HUES6 (cell line): ENCODE measurements around the gene ARHGEF33.

Experiments
- H3K27ac ChIP-seq: 2 replicates; pipeline ENCODE4 v1.7.0; 2013; ENCODE audit warnings: low read depth, mild to moderate bottlenecking, low read length, inconsistent platforms
- H3K27me3 ChIP-seq: 2 replicates; pipeline ENCODE4 v1.6.1; 2013; ENCODE audit warnings: low read length; ENCODE audit not compliant: control insufficient read depth, insufficient read depth
- H3K36me3 ChIP-seq: 2 replicates; pipeline ENCODE4 v1.6.1; 2013; ENCODE audit warnings: low read length; ENCODE audit not compliant: control insufficient read depth, insufficient read depth
- H3K4me1 ChIP-seq: 2 replicates; pipeline ENCODE4 v1.6.1; 2013; ENCODE audit warnings: low read length; ENCODE audit not compliant: control insufficient read depth, insufficient read depth
- H3K4me3 ChIP-seq: 2 replicates; pipeline ENCODE4 v1.5.1; 2013; ENCODE audit warnings: low read depth, low read length
- H3K9ac ChIP-seq: one replicate; pipeline ENCODE4 v1.6.1; 2013; ENCODE audit warnings: mild to moderate bottlenecking, low read length
- H3K9me3 ChIP-seq: 2 replicates; pipeline ENCODE4 v1.6.1; 2013; ENCODE audit warnings: low read depth, low read length; ENCODE audit not compliant: control insufficient read depth, insufficient read depth

Gene ARHGEF33

DNA sequence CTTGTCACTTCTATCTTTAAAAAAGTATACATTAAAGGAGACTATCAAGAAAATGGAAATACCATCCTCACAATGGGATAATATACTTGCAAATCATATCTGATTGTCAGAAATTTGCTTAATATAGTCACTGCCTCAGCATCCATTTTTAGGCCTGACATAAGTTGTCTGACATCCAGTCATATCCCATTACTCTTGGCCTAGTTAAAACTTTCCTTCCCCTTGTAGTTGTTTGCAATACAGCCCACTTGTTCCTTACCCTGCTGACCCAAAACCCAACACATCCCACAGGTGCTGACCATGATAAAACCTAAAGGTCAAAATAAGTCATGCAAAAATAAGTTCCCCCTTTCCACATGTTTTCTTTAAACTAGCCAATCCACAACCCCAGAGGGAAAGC, 3.6 kb upstream of the ARHGEF33 start:
- Histone ChIP-seq H3K9me3 (no peaks in the 10 kb centered on the region), H3K4me3 (no peak overlapping the region), H3K27ac (no peak overlapping the region), H3K27me3 (no peaks in the 10 kb centered on the region), H3K4me1 (no peaks in the 10 kb centered on the region), H3K36me3 (no peaks in the 10 kb centered on the region), H3K9ac (no peak overlapping the region)

DNA sequence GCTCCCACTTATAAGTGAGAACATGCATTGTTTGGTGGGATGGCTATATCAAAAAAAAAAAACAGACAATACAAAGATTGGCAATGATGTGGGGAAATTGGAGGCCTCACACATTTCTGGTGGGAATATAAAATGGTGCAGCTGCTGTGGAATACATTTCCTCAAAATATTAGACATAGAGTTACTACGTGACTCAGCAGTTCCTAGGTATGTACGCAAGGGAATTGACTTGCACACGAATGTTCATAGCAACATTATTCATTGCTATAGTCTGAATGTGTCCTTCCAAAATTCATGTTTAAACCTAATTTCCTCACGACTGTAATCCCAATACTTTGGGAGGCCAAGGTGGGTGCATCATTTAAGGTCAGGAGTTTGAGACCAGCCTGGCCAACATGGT, 2.3 kb upstream of the ARHGEF33 start:
- no peak overlapping the region for H3K27ac ChIP-seq

DNA sequence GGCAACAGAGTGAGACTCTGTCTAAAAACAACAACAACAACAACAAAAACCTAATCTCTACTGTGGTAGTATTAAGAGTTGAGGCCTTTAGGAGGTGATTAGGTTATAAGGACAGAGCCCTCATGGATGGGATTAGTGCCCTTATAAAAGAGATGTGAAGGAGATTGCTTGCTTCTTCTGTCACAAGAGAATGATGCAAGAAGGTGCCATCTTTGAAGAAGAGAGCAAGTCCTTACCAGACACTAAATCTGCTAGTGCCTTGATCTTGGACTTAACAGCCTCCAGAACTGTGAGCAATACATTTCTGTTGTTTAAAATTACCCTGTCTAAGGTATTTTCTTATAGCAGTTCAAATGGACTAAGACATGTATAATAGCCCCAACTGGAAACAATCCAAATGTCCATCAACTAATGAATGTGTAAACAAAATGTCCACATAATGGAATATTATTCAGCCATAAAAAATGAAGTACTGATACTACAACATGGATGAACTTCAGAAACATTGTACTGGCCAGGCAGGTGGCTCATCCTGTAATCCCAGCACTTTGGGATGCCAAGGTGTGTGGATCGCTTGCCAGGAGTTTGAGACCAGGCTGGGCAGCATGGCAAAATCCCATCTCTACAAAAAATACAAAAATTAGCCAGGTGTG, 1.6 kb upstream of the ARHGEF33 start:
- no peak overlapping the region for H3K27ac ChIP-seq
- H3K36me3 ChIP-seq, result no peaks in the 10 kb centered on the region
- no peaks in the 10 kb centered on the region for H3K27me3 ChIP-seq
- H3K9ac ChIP-seq, result no peak overlapping the region
- H3K4me3 ChIP-seq, result no peak overlapping the region
- H3K9me3 ChIP-seq, result no peaks in the 10 kb centered on the region
- no peaks in the 10 kb centered on the region for H3K4me1 ChIP-seq

More for the DNA sequence above, 2.3 kb upstream of the ARHGEF33 start:
- H3K4me1 ChIP-seq, result no peaks in the 10 kb centered on the region
- no peaks in the 10 kb centered on the region for H3K9me3 ChIP-seq
- no peaks in the 10 kb centered on the region for H3K36me3 ChIP-seq
- H3K27me3 ChIP-seq, result no peaks in the 10 kb centered on the region
- no peak overlapping the region for H3K9ac ChIP-seq
- no peak overlapping the region for H3K4me3 ChIP-seq

DNA sequence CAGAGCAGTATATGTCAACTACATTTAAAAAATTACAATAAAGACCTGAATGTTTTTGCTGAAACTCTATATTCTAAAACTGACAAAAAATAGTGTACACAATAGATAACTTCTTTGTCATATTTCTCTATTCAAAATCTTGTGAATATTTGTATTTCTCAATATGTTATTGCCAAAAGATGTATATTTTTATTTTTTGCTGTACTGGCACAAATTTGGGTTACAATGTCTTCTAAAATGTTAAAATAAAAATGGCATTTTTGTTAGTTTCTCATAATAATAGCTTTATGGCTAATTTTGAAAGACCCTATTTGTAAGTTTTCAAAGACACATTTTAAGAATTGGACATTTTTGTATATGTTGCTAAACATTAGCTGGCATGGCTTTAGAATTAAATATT, 630 bp upstream of the ARHGEF33 start:
- Histone ChIP-seq H3K4me3 (no peak overlapping the region), H3K9ac (no peak overlapping the region), H3K36me3 (no peaks in the 10 kb centered on the region), H3K27ac (no peak overlapping the region), H3K9me3 (no peaks in the 10 kb centered on the region), H3K4me1 (no peaks in the 10 kb centered on the region), H3K27me3 (no peaks in the 10 kb centered on the region)

GRCh38 chr2:38892819-38893218, 3.1 kb downstream of the ARHGEF33 start:
- no peak overlapping the region for H3K27ac ChIP-seq
- H3K36me3 ChIP-seq, result no peaks in the 10 kb centered on the region
- H3K9ac ChIP-seq, result no peak overlapping the region
- H3K9me3 ChIP-seq, result no peaks in the 10 kb centered on the region
- no peak overlapping the region for H3K4me3 ChIP-seq
- H3K27me3 ChIP-seq, result no peaks in the 10 kb centered on the region
- H3K4me1 ChIP-seq, result no peaks in the 10 kb centered on the region

DNA sequence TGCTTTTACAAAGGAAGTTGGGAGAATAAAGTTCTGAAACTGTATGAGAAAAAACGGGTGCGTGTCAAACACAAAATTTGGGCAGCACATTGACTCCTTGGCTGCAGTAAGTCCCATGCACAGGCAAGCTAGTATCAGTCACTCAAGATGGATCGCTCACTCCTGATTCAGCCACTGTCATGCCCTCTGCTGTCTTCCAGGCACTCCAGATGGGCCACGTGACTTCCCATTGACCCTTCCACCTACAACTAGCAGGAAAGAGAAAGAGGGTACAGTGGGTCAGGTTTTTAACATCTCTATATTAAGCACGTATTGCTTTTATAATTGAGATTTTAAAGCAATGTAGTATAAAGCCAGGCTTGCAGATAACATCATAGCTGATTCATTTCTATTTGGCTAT, 8.6 kb downstream of the ARHGEF33 start:
- H3K27ac ChIP-seq, result no peak overlapping the region
- no peaks in the 10 kb centered on the region for H3K4me1 ChIP-seq
- H3K9me3 ChIP-seq, result no peaks in the 10 kb centered on the region
- no peaks in the 10 kb centered on the region for H3K36me3 ChIP-seq
- H3K27me3 ChIP-seq, result no peaks in the 10 kb centered on the region
- H3K4me3 ChIP-seq, result no peak overlapping the region
- H3K9ac ChIP-seq, result no peak overlapping the region

GRCh38 chr2:38900726-38901125, 11.1 kb downstream of the ARHGEF33 start:
- no peaks in the 10 kb centered on the region for H3K4me1 ChIP-seq
- no peak overlapping the region for H3K27ac ChIP-seq
- no peak overlapping the region for H3K4me3 ChIP-seq
- H3K9me3 ChIP-seq, result no peaks in the 10 kb centered on the region
- no peaks in the 10 kb centered on the region for H3K27me3 ChIP-seq
- H3K36me3 ChIP-seq, result no peaks in the 10 kb centered on the region
- H3K9ac ChIP-seq, result no peak overlapping the region

DNA sequence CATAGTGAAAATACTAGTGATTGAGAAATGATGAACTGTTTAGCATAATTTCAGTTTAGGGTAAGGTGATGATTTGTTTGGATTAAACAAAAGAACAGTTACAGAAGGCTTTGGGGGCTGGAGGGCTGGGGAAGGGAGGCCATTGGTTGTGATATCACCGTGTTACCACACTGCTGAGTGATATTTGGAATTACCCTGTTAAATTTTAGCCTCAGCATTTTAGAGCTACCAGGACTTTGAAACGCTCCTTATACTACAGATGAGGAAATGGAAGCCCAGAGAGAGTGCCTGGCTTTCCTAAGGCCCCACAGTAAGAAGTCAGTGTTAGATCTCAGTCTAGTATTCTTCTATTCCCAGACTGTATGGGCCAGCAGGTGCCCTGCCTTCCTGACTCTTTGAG, 15.6 kb downstream of the ARHGEF33 start:
- H3K4me1 ChIP-seq, result no peaks in the 10 kb centered on the region
- no peaks in the 10 kb centered on the region for H3K36me3 ChIP-seq

DNA sequence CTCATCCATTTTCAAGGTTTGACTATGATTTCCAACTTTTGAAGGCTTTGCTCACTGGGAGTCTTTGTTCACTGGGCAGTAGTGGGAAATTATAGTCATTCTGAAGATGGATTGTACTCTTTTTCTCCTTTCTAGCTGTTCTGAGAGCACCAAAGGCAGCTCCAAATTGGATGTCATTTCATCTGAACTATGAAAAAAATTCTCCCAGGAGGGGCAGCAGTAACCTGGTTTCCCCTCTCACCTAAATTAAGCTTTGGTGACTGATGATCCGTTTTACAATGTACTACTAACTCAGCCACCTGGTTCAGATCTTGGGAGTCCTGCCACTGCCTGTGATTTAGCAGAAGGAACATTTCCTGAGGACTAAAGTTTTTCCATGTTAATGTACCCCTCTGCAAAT, 17.6 kb downstream of the ARHGEF33 start:
- H3K4me1 ChIP-seq, result no peaks in the 10 kb centered on the region

More for the DNA sequence above, 15.6 kb downstream of the ARHGEF33 start:
- H3K9ac ChIP-seq, result no peak overlapping the region
- H3K27me3 ChIP-seq, result no peaks in the 10 kb centered on the region
- H3K9me3 ChIP-seq, result no peaks in the 10 kb centered on the region
- H3K4me3 ChIP-seq, result no peak overlapping the region
- no peak overlapping the region for H3K27ac ChIP-seq

GRCh38 chr2:38907743-38908562, 18.3 kb downstream of the ARHGEF33 start:
- Histone ChIP-seq H3K4me3 (no peak overlapping the region), H3K9me3 (no peaks in the 10 kb centered on the region), H3K4me1 (no peaks in the 10 kb centered on the region), H3K27me3 (no peaks in the 10 kb centered on the region), H3K36me3 (no peaks in the 10 kb centered on the region), H3K9ac (no peak overlapping the region), H3K27ac (no peak overlapping the region)

More for the DNA sequence above, 17.6 kb downstream of the ARHGEF33 start:
- H3K36me3 ChIP-seq, result no peaks in the 10 kb centered on the region
- H3K9me3 ChIP-seq, result no peaks in the 10 kb centered on the region
- H3K4me3 ChIP-seq, result no peak overlapping the region
- H3K27ac ChIP-seq, result no peak overlapping the region
- no peaks in the 10 kb centered on the region for H3K27me3 ChIP-seq
- no peak overlapping the region for H3K9ac ChIP-seq

DNA sequence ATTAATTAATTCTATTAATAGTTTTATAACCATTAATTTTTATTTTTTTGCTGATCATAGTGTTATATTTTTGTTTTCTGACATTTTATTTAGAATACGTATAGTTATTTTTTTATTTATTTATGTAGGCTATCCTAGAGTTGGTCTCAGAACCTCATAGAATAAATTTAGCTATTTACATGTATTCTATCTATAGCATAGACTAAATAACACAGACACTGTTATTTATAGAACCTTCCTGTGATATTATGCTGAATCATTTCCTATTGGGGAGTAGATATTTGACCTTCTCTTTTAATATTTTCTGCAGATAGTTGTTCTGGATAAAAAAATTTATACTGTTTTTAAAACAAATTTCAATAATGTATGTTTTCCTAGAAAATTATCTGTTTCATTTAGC, 20.2 kb downstream of the ARHGEF33 start:
- no peak overlapping the region for H3K27ac ChIP-seq
- H3K9ac ChIP-seq, result no peak overlapping the region

More for the DNA sequence above, 20.2 kb downstream of the ARHGEF33 start:
- Histone ChIP-seq H3K36me3 (no peaks in the 10 kb centered on the region), H3K4me1 (no peaks in the 10 kb centered on the region), H3K9me3 (no peaks in the 10 kb centered on the region), H3K27me3 (no peaks in the 10 kb centered on the region), H3K4me3 (no peak overlapping the region)
